Measurements from ENCODE around the gene CNTNAP2.

Gene CNTNAP2

GRCh38 chr7:147485660-147486210 lies 1369.1 kb downstream of the CNTNAP2 start:
- DNase-seq (ENCODE audit: low read depth) = no peak

- no peak for DNase-seq (ENCODE audit: low read depth)
Observed at GRCh38 chr7:147492606-147493005, 1376.0 kb downstream of the CNTNAP2 start.

- DNase-seq (ENCODE audit: low read depth) = no peak
Observed at GRCh38 chr7:147496209-147496608, 1379.6 kb downstream of the CNTNAP2 start.

GRCh38 chr7:147497246-147497645 lies 1380.6 kb downstream of the CNTNAP2 start:
- no peak for DNase-seq (ENCODE audit: low read depth)

- DNase-seq (ENCODE audit: low read depth) = no peak
Observed at GRCh38 chr7:147498081-147498480, 1381.5 kb downstream of the CNTNAP2 start.

GRCh38 chr7:147509035-147509501 lies 1392.5 kb downstream of the CNTNAP2 start:
- no peak for DNase-seq (ENCODE audit: low read depth)

GRCh38 chr7:147509541-147510200 lies 1393.1 kb downstream of the CNTNAP2 start:
- DNase-seq (ENCODE audit: low read depth) = no peak

- DNase-seq (ENCODE audit: low read depth) = no peak
Observed at GRCh38 chr7:147510201-147510542, 1393.6 kb downstream of the CNTNAP2 start.

GRCh38 chr7:147510923-147511322 lies 1394.3 kb downstream of the CNTNAP2 start:
- no peak for DNase-seq (ENCODE audit: low read depth)

GRCh38 chr7:147513451-147513850 lies 1396.8 kb downstream of the CNTNAP2 start:
- no peak for DNase-seq (ENCODE audit: low read depth)

GRCh38 chr7:147516391-147516790 lies 1399.8 kb downstream of the CNTNAP2 start:
- DNase-seq (ENCODE audit: low read depth) = no peak

- no peak for DNase-seq (ENCODE audit: low read depth)
Observed at GRCh38 chr7:147519062-147519461, 1402.5 kb downstream of the CNTNAP2 start.

GRCh38 chr7:147523056-147523455 lies 1406.5 kb downstream of the CNTNAP2 start:
- no peak for DNase-seq (ENCODE audit: low read depth)

GRCh38 chr7:147524726-147525250 lies 1408.2 kb downstream of the CNTNAP2 start:
- DNase-seq (ENCODE audit: low read depth) = no peak

- no peak for DNase-seq (ENCODE audit: low read depth)
Observed at GRCh38 chr7:147525325-147525724, 1408.7 kb downstream of the CNTNAP2 start.

- no peak for DNase-seq (ENCODE audit: low read depth)
Observed at GRCh38 chr7:147535701-147536111, 1419.1 kb downstream of the CNTNAP2 start.

GRCh38 chr7:147539685-147540084 lies 1423.1 kb downstream of the CNTNAP2 start:
- DNase-seq (ENCODE audit: low read depth) = no peak

GRCh38 chr7:147540743-147541142 lies 1424.1 kb downstream of the CNTNAP2 start:
- no peak for DNase-seq (ENCODE audit: low read depth)

- DNase-seq (ENCODE audit: low read depth) = no peak
Observed at GRCh38 chr7:147541261-147541660, 1424.7 kb downstream of the CNTNAP2 start.

- no peak for DNase-seq (ENCODE audit: low read depth)
Observed at GRCh38 chr7:147547252-147547897, 1430.8 kb downstream of the CNTNAP2 start.

GRCh38 chr7:147556317-147556716 lies 1439.7 kb downstream of the CNTNAP2 start:
- no peak for DNase-seq (ENCODE audit: low read depth)

- no peak for DNase-seq (ENCODE audit: low read depth)
Observed at GRCh38 chr7:147563669-147564068, 1447.1 kb downstream of the CNTNAP2 start.

- DNase-seq (ENCODE audit: low read depth) = no peak
Observed at GRCh38 chr7:147564786-147565476, 1448.3 kb downstream of the CNTNAP2 start.
